Neural progenitor cell (in vitro differentiated cells): ENCODE data around the gene USP19. TPM values are rescaled to one million over a fixed set of nuclear protein-coding genes. Genes with fewer than 3 reads are reported as not detected.

Experiments used
- DNase-seq: peaks from one replicate; pipeline ENCODE4 v3.0.0-alpha.2; 2016; ENCODE audit warnings: low spot score
- H2AFZ ChIP-seq: fragments of 200-600 bp; sonication (generic); replicated peaks from 2 replicates; pipeline ENCODE4 v1.6.1; 2016; ENCODE audit warnings: antibody characterized with exemption
- H3F3A ChIP-seq: fragments of 200-600 bp; sonication (generic); 2 replicates; pipeline ENCODE4 v1.6.1; 2016; ENCODE audit warnings: antibody characterized with exemption, low read depth
- H3K27ac ChIP-seq: fragments of 200-600 bp; sonication (generic); 2 replicates; pipeline ENCODE4 v1.5.1; 2016; ENCODE audit warnings: mild to moderate bottlenecking
- H3K27me3 ChIP-seq: fragments of 200-600 bp; sonication (generic); 2 replicates; pipeline ENCODE4 v1.6.1; 2016; ENCODE audit warnings: mild to moderate bottlenecking, moderate library complexity
- H3K36me3 ChIP-seq: fragments of 200-600 bp; sonication (generic); 2 replicates; pipeline ENCODE4 v1.5.1; 2016
- H3K4me1 ChIP-seq: fragments of 200-600 bp; sonication (generic); 2 replicates; pipeline ENCODE4 v1.6.1; 2016; ENCODE audit warnings: mixed run types
- H3K4me2 ChIP-seq: fragments of 200-600 bp; sonication (generic); 2 replicates; pipeline ENCODE4 v1.6.1; 2016
- H3K4me3 ChIP-seq: fragments of 200-600 bp; sonication (generic); 2 replicates; pipeline ENCODE4 v1.5.1; 2016
- H3K79me2 ChIP-seq: fragments of 200-600 bp; sonication (generic); 2 replicates; pipeline ENCODE4 v1.6.1; 2016; ENCODE audit warnings: low read depth
- H3K9ac ChIP-seq: fragments of 200-600 bp; sonication (generic); 2 replicates; pipeline ENCODE4 v1.6.1; 2016
- H3K9me3 ChIP-seq: fragments of 200-600 bp; sonication (generic); 2 replicates; pipeline ENCODE4 v1.5.1; 2016; ENCODE audit warnings: low read depth
- H4K20me1 ChIP-seq: fragments of 200-600 bp; sonication (generic); 2 replicates; pipeline ENCODE4 v1.6.1; 2016; ENCODE audit warnings: low read depth
- H3K27ac Mint-ChIP-seq: 3 replicates; pipeline ENCODE4 v1.8.0; 2021; ENCODE audit warnings: mixed read lengths
- H3K27me3 Mint-ChIP-seq: 2 replicates; pipeline ENCODE4 v1.8.0; 2022; ENCODE audit warnings: low read depth, mild to moderate bottlenecking, inconsistent platforms, moderate library complexity, mixed read lengths; ENCODE audit not compliant: insufficient read depth
- H3K36me3 Mint-ChIP-seq: 3 replicates; pipeline ENCODE4 v1.8.0; 2021; ENCODE audit warnings: mixed read lengths
- H3K4me1 Mint-ChIP-seq: 3 replicates; pipeline ENCODE4 v1.8.0; 2021; ENCODE audit warnings: mixed read lengths
- H3K4me3 Mint-ChIP-seq: 3 replicates; pipeline ENCODE4 v1.8.0; 2021; ENCODE audit warnings: mild to moderate bottlenecking, moderate library complexity, mixed read lengths
- H3K9me3 Mint-ChIP-seq: 3 replicates; pipeline ENCODE4 v1.8.0; 2020; ENCODE audit warnings: mixed read lengths
- EZH2 ChIP-seq: fragments of 200-600 bp; sonication (generic); IDR thresholded peaks from 2 replicates; pipeline ENCODE4 v1.6.1; 2017; ENCODE audit warnings: antibody characterized with exemption, mild to moderate bottlenecking, moderate library complexity
- EZH2phosphoT487 ChIP-seq: fragments of 200-600 bp; sonication (generic); IDR thresholded peaks from 2 replicates; pipeline ENCODE4 v1.6.1; 2017; ENCODE audit warnings: antibody characterized with exemption
- total RNA-seq: library from RNA; depleted of rRNA; stranded (reverse); fragments of >200 nt; gene quantifications from 2 replicates; pipeline ENCODE4 v1.2.3, GENCODE V29; 2015; ENCODE audit warnings: low replicate concordance
- TF ChIP-seq, protein P1 (sequence below): fragments of 200-600 bp; sonication (generic); IDR thresholded peaks from 2 replicates; pipeline ENCODE4 v1.5.1; 2017; ENCODE audit warnings: antibody characterized with exemption, mild to moderate bottlenecking

The USP19 gene
- total RNA-seq, 1 donor from 2014 or later: 36.0 TPM

DNA sequence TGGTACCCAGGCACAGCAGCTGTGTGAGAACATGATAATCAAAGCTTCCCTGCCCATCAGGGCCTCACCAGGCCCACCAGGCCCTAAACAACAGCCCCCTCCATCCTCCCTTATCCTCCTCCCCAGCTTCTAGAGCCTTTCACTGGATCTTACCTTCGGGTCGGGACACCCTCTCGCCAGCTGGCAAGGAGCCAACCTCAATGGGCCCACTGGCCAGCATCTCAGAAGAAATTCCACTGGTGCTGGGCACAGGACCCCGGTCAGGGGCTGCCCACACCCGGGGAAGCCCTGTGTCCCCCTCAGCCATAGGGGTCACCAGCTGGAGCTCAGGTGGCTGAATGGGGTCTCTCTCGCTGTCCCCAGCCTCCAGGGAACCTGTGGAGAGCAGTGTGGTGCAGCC lies 9.3 kb downstream of the USP19 start:
- Histone ChIP-seq H3K9ac (no peak overlapping the region), H3K4me1 (no peaks in the 10 kb centered on the region), H3K27me3 (no peaks in the 10 kb centered on the region), H3K4me3 (no peak overlapping the region), H3K79me2 (no peaks in the 10 kb centered on the region), H3K4me2 (no peak overlapping the region), H2AFZ (no peak overlapping the region), H4K20me1 (no peaks in the 10 kb centered on the region), H3F3A (peaks cover 9% of the 10 kb centered on the region), H3K36me3 (no peaks in the 10 kb centered on the region), H3K9me3 (no peaks in the 10 kb centered on the region), H3K27ac (no peak overlapping the region)
- Mint-ChIP-seq H3K4me3 (no peak overlapping the region), H3K9me3 (no peaks in the 10 kb centered on the region), H3K4me1 (no peaks in the 10 kb centered on the region), H3K36me3 (peaks cover 25% of the 10 kb centered on the region), H3K27me3 (peaks cover 2% of the 10 kb centered on the region), H3K27ac (no peak overlapping the region)
- no peak for DNase-seq
- TF ChIP-seq, protein P1, sequence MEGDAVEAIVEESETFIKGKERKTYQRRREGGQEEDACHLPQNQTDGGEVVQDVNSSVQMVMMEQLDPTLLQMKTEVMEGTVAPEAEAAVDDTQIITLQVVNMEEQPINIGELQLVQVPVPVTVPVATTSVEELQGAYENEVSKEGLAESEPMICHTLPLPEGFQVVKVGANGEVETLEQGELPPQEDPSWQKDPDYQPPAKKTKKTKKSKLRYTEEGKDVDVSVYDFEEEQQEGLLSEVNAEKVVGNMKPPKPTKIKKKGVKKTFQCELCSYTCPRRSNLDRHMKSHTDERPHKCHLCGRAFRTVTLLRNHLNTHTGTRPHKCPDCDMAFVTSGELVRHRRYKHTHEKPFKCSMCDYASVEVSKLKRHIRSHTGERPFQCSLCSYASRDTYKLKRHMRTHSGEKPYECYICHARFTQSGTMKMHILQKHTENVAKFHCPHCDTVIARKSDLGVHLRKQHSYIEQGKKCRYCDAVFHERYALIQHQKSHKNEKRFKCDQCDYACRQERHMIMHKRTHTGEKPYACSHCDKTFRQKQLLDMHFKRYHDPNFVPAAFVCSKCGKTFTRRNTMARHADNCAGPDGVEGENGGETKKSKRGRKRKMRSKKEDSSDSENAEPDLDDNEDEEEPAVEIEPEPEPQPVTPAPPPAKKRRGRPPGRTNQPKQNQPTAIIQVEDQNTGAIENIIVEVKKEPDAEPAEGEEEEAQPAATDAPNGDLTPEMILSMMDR: no peak
- TF ChIP-seq EZH2phosphoT487: no peak
- TF ChIP-seq EZH2: no peak

DNA sequence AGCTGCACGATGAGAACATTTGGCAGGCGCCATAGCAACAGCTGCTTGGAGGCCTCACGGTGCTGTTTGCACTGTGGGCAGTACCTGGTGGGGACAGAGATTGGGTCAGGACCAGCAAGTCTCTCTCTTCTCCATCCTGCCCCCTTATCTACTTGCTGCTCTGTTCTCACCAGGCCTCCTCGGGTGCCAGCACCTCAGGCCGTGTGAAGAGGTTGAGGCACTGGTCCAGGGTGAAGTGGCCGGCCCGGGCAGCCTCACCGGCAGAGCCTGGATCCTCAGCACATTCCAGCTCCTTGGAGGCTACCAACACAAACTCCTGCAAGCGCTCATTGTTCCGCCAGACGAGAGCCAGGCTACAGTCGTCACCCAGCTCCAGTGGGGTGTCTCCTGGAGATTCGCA lies 9.8 kb downstream of the USP19 start:
- Histone ChIP-seq H3K27ac (no peak overlapping the region), H3K9me3 (no peaks in the 10 kb centered on the region), H3K4me3 (no peak overlapping the region), H2AFZ (no peak overlapping the region), H3K27me3 (no peaks in the 10 kb centered on the region), H3F3A (peaks cover 15% of the 10 kb centered on the region), H3K36me3 (no peaks in the 10 kb centered on the region), H3K79me2 (no peaks in the 10 kb centered on the region), H3K9ac (no peak overlapping the region), H4K20me1 (no peaks in the 10 kb centered on the region), H3K4me1 (peaks cover under 1% of the 10 kb centered on the region), H3K4me2 (no peak overlapping the region)
- H3K27ac Mint-ChIP-seq: no peak overlapping the region
- peaks cover 3% of the 10 kb centered on the region for H3K4me1 Mint-ChIP-seq
- H3K36me3 Mint-ChIP-seq: peaks cover 24% of the 10 kb centered on the region
- H3K9me3 Mint-ChIP-seq: no peaks in the 10 kb centered on the region
- TF ChIP-seq EZH2 (no peak), EZH2phosphoT487 (no peak)
- TF ChIP-seq, protein P1: no peak
- peaks cover 2% of the 10 kb centered on the region for H3K27me3 Mint-ChIP-seq
- DNase-seq: no peak
- no peak overlapping the region for H3K4me3 Mint-ChIP-seq

DNA sequence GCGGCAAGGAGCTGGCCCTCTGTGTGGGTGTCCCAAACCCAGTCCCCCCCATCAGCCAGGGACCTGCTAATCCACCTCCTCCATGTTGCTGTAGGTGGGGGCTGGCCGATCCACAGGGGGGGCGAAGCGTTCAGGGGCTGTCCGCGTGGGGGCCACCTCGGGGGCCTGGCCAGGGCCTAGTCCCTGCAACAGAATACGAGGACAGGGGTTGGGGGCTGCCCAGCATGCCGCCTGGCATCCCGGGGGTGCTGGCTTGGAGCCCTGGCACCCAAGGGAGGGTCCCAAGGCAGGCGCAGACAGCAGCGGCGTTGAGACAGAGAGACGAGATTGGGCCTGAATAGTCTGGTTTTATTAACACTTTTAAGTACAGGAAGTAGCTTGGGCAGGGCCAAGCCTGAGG lies 12.3 kb downstream of the USP19 start:
- Histone ChIP-seq H3K27ac (no peak overlapping the region), H3K36me3 (no peaks in the 10 kb centered on the region), H3K9ac (no peak overlapping the region), H3K4me3 (no peak overlapping the region), H3K27me3 (no peaks in the 10 kb centered on the region), H3K9me3 (no peaks in the 10 kb centered on the region), H3F3A (peaks cover 32% of the 10 kb centered on the region), H3K4me2 (no peak overlapping the region), H3K79me2 (peaks cover 10% of the 10 kb centered on the region), H2AFZ (no peak overlapping the region), H3K4me1 (peaks cover 15% of the 10 kb centered on the region), H4K20me1 (no peaks in the 10 kb centered on the region)
- TF ChIP-seq EZH2: no peak
- TF ChIP-seq EZH2phosphoT487: no peak
- TF ChIP-seq, protein P1: no peak
- no peaks in the 10 kb centered on the region for H3K9me3 Mint-ChIP-seq
- DNase-seq: no peak
- no peak overlapping the region for H3K4me3 Mint-ChIP-seq
- peaks cover 24% of the 10 kb centered on the region for H3K4me1 Mint-ChIP-seq
- H3K27me3 Mint-ChIP-seq: peaks cover 2% of the 10 kb centered on the region
- H3K36me3 Mint-ChIP-seq: peaks cover 16% of the 10 kb centered on the region
- no peak overlapping the region for H3K27ac Mint-ChIP-seq
